HG02885 (cell line): ENCODE measurements around the gene CDIPT.

Source experiments
- ATAC-seq: cut with Tn5 transposase; IDR thresholded peaks from one replicate; pipeline ENCODE4 v1.9.1; 2021; ENCODE audit warnings: mild to moderate bottlenecking; ENCODE audit not compliant: unreplicated experiment, poor library complexity

The CDIPT gene

GRCh38 chr16:29812754-29813643 lies 50.0 kb downstream of the CDIPT start:
- ATAC-seq, result no peak

DNA sequence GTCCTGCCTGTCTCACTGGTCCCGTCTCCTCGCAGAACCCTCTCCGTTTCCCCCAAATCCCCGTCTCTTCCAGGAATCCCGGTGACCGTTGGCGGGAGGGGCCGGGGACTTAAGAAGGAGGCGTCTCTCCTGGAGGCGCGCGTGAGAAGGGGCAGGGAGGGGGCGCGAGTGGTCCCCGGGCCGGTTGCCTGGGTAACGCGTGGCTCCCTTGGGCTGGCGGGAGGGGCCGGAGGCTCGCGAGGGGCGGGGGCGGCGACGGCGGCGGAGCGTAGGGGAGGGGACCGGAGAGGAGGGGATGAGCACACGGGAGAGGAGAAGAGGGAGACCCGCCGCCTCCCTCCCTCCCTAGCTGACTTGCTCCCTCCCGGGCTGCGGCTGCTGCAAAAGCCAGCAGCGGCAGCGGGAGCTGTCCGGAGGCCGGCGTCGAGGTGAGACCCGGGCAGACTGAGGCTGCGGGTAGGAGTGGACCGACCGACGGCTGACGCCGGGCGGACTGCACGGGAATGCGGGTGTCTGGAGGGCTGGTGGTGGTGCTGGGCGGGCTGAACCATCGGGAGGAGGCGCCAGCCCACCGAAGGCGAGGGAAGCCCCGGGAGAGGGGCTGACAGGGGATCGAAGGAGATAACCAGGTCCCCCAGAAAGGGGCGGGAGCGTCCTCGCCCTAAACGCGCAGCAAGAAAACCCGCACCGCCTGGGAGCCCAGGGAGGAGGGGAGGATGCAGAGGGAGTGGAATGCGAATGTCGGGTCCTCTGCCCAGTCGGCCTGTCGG lies 50.9 kb downstream of the CDIPT start, which contains the start of gene PRRT2:
Gene PRRT2, plus strand, starts transcription at position 298 of the 770 bp plus-strand sequence. CDS start 862 bp downstream, outside the sequence.
- no peak for ATAC-seq

DNA sequence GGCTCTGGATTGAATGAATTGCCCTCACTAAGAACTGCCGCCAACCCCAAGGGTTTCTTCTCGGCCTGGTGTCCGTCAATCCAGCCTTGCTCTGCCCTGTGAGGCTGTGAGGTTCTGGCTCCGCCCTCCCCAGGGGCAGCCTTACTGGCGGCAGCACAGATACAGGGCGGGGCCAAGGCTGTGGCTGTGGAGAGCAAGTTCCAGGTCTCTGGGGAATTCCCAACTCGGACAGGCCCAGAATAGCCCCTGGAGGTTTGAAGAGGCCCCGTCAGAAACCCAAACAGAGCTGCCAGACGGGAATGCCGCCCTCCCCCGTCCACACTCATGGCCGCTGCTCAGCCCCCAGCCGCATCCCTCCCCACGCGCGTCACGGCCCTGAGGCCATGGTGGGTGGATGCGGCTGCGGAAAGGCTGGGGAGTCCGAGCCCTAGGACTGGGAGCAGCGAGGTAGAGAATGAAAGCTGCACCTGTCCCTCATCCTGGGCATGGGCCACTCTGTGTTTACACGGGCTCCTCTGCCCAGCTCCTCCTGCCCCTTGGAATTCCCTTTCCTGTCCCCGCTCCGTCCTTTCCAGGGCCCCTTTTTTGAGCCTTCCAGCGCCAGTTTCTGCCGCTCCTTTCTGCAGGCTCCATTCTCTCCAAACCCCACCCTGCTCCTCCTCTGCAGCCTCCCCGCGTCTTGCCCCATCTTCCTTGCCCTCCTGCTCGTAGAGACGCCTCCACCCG lies 51.7 kb downstream of the CDIPT start:
- peak; percentile 44 for ATAC-seq

DNA sequence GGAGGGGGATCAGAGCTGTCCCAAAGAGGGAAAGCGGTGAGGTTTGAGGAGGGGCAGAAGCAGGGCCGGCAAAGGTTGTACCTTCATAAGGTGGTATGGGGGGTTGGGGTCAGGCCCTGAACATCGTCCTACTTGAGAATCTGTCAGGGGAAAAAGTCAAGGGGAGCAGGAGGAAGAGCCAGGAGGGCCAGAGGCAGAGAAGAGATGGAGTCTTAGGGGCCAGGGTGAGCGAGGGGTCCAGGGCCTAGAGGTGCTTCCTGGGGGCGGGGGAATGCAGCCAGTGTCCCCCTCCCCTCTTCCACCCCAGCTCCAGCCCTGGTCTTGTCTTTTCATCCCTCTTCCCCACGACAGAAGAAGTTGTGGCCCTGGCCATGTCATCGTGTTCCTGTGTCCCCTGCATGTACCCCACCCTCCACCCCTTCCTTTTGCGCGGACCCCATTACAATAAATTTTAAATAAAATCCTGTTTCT lies 52.3 kb downstream of the CDIPT start:
- ATAC-seq, result no peak

DNA sequence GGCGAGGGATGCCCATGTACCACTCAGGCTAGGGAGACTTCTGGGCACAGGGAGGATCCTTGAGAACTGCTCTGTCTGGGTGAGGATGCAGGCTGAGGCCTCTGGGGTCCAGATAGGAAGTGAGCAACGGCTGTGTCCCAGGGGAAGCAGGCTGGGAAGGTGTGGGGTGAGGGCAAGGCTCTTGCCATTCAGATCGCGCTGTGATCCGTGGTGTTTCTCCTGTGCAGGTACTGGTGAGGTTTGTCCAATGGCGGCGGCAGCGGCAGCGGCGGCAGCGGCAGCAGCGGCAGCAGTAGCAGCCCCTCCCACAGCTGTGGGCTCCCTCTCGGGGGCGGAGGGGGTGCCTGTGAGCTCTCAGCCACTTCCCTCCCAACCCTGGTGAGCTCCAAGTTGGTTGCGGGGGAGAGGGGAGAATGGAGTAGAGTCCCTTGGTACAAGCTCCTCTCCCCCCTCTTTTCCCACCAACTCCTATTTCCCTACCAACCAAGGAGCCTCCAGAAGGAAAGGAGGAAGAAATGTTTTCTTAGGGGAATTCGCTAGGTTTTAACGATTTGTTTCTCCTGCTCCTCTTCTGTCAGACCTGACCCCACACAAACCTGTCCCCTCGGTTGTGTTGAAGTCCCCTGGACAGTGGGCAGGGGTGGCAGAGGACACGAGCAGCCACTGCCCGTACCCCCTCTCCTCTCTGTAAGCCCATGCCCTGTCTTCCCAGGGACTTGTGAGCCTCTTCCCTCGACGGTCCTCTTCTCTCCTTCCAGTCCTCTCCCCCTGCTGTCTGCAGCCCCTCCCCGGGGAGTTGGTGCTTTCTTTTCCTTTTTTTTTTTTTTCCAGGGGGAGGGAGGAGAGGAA lies 53.0 kb downstream of the CDIPT start:
- no peak for ATAC-seq

DNA sequence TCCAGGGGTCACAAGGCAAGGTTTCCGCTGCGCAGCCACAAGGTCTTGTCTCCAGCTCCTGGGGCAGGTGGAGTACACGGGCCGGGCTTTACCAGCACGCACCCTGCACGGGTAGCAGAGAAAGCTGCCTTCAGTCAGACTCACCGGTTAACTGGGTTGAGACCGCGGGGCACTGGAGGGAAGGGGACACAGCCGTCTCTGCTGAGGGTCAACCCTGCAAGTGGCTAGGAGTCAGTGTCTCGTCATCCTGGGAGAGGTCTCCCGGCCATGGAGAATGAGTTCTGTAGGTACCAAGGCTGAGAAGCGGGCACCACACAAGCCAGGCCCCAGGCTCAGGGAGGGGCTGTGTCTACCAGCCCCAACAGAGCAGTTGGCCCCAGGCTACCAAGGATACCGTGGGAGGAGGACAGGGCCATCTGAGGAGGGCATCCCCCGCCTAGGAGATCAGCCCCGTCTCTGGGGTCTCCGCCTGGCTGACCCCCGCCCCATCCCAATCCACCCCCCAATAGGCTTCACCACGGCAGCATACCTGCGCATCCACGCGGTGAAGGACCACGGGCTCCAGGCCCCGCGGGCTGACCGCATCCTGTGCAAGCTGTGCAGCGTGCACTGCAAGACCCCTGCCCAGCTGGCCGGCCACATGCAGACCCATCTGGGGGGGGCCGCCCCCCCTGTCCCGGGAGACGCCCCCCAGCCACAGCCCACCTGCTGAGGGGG lies 53.8 kb downstream of the CDIPT start:
- ATAC-seq, result no peak
